SK-N-SH (cell line): Measurements from ENCODE around the gene SUN2.

Source experiments
- EP300 ChIP-seq, 2 experiments: IDR thresholded peaks; 2 replicates each; pipeline versions ENCODE4 v1.4.0 to v1.6.1; 2012; ENCODE audit warnings: borderline replicate concordance in 1 of 2, low read depth in 1 of 2, low read length in 1 of 2
- GATA2 ChIP-seq: sonication (generic); formaldehyde crosslinking; IDR thresholded peaks from 2 replicates; pipeline ENCODE4 v1.5.0; 2020; ENCODE audit warnings: mild to moderate bottlenecking, missing genetic modification reagents
- MAX ChIP-seq: IDR thresholded peaks from 2 replicates; pipeline ENCODE4 v1.4.0; 2012; ENCODE audit warnings: low read depth
- NFIC ChIP-seq: IDR thresholded peaks from 2 replicates; pipeline ENCODE4 v1.4.0; 2012; ENCODE audit warnings: borderline replicate concordance
- POLR2AphosphoS5 ChIP-seq: IDR thresholded peaks from 2 replicates; pipeline ENCODE4 v1.6.1; 2012; ENCODE audit warnings: low read depth, low read length
- RAD21 ChIP-seq: IDR thresholded peaks from 2 replicates; pipeline ENCODE4 v1.6.1; 2012; ENCODE audit warnings: mild to moderate bottlenecking, low read length
- RCOR1 ChIP-seq: fragments of 150-350 bp; IDR thresholded peaks from 2 replicates; pipeline ENCODE4 v1.6.1; 2017; ENCODE audit warnings: antibody characterized with exemption, low read length
- TAF1 ChIP-seq: IDR thresholded peaks from 2 replicates; pipeline ENCODE4 v1.6.1; 2012; ENCODE audit warnings: low read depth, mild to moderate bottlenecking, low read length, moderate library complexity, borderline replicate concordance
- USF1 ChIP-seq: IDR thresholded peaks from 2 replicates; pipeline ENCODE4 v1.4.0; 2012; ENCODE audit warnings: low read depth, borderline replicate concordance
- TF ChIP-seq, protein P1 (sequence below): fragments of 200-600 bp; sonication (generic); IDR thresholded peaks from 2 replicates; pipeline ENCODE4 v1.6.1; 2017; ENCODE audit warnings: antibody characterized with exemption, mild to moderate bottlenecking, moderate library complexity

DNA sequence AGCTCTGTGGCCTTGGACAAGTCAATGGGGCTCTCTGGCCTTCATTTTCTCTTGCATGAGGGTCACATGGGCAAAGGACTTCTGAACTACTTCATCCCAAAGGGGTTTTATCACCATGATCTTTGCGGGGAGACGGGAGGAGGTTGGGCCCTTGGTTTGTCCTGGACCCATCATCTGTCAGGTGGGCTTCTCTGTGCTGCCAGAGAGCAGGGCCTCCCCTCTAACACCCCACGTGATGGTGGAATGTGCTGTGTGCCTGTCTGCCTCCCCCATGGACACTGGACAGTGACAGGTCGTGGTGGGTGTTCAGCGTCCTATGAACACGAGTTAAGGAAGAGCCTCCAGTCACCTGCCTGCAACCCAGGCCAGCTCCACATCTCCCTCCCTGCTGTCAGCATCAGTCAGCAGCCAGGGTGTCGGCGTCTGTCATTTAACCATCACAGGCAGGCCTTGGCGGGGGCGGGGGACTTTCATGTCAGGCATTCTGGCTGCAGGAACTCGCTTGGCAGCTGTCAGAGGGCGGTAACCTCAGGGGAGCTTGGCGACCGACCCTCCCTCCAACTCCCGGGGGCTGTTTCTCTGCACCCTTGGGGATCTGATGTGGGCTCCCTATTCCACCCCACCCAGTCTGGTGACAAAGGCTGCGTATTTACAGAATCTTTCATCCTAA lies 2.6 kb upstream of the SUN2 start:
- TF ChIP-seq, protein P1, sequence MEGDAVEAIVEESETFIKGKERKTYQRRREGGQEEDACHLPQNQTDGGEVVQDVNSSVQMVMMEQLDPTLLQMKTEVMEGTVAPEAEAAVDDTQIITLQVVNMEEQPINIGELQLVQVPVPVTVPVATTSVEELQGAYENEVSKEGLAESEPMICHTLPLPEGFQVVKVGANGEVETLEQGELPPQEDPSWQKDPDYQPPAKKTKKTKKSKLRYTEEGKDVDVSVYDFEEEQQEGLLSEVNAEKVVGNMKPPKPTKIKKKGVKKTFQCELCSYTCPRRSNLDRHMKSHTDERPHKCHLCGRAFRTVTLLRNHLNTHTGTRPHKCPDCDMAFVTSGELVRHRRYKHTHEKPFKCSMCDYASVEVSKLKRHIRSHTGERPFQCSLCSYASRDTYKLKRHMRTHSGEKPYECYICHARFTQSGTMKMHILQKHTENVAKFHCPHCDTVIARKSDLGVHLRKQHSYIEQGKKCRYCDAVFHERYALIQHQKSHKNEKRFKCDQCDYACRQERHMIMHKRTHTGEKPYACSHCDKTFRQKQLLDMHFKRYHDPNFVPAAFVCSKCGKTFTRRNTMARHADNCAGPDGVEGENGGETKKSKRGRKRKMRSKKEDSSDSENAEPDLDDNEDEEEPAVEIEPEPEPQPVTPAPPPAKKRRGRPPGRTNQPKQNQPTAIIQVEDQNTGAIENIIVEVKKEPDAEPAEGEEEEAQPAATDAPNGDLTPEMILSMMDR = no peak
- no peak for TF ChIP-seq POLR2AphosphoS5
- no peak for TF ChIP-seq RAD21
- TF ChIP-seq MAX = no peak
- TF ChIP-seq GATA2 (CRISPR knock-in tag) = no peak
- no peak for TF ChIP-seq EP300 (IDR thresholded peaks at IDR 0.05; ENCODE audit: borderline replicate concordance in 1 of 2, low read depth in 1 of 2, low read length in 1 of 2)
- TF ChIP-seq TAF1 = no peak
- no peak for TF ChIP-seq NFIC
- TF ChIP-seq USF1 = no peak
- no peak for TF ChIP-seq RCOR1
